ENCODE data around the gene DPP10.

- TF ChIP-seq, protein P1, sequence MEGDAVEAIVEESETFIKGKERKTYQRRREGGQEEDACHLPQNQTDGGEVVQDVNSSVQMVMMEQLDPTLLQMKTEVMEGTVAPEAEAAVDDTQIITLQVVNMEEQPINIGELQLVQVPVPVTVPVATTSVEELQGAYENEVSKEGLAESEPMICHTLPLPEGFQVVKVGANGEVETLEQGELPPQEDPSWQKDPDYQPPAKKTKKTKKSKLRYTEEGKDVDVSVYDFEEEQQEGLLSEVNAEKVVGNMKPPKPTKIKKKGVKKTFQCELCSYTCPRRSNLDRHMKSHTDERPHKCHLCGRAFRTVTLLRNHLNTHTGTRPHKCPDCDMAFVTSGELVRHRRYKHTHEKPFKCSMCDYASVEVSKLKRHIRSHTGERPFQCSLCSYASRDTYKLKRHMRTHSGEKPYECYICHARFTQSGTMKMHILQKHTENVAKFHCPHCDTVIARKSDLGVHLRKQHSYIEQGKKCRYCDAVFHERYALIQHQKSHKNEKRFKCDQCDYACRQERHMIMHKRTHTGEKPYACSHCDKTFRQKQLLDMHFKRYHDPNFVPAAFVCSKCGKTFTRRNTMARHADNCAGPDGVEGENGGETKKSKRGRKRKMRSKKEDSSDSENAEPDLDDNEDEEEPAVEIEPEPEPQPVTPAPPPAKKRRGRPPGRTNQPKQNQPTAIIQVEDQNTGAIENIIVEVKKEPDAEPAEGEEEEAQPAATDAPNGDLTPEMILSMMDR (tag by site-specific recombination; IDR thresholded peaks at IDR 0.05), result no peak
- TF ChIP-seq ZNF623 (tag by site-specific recombination; IDR thresholded peaks at IDR 0.05) (no peak), ZNF529 (tag by site-specific recombination; IDR thresholded peaks at IDR 0.05; ENCODE audit: insufficient replicate concordance) (no peak), ZSCAN4 (tag by site-specific recombination; IDR thresholded peaks at IDR 0.05) (no peak)
These were observed 188.7 kb downstream of the DPP10 start for GRCh38 chr2:114631146-114631545.
